Hepatocyte (in vitro differentiated cells): Measurements from ENCODE around the gene OR13J1. TPM values are rescaled to one million over a fixed set of nuclear protein-coding genes. Genes with fewer than 3 reads are reported as not detected.
A peak's percentile ranks its signal among the peaks of the same experiment; 100 is the strongest.

Experiments used
- DNase-seq: peaks from one replicate; pipeline ENCODE4 v3.0.0-alpha.2; 2016; ENCODE audit warnings: low spot score
- H2AFZ ChIP-seq: fragments of 200-600 bp; sonication (generic); 2 replicates; pipeline ENCODE4 v1.6.0; 2016; ENCODE audit warnings: antibody characterized with exemption, mild to moderate bottlenecking
- H3K27ac ChIP-seq: fragments of 200-600 bp; sonication (generic); 2 replicates; pipeline ENCODE4 v1.5.1; 2016; ENCODE audit warnings: mild to moderate bottlenecking
- H3K27me3 ChIP-seq: fragments of 200-600 bp; sonication (generic); 2 replicates; pipeline ENCODE4 v1.6.1; 2016
- H3K36me3 ChIP-seq: fragments of 200-600 bp; sonication (generic); replicated peaks from 2 replicates; pipeline ENCODE4 v1.5.1; 2016; ENCODE audit warnings: low read depth; ENCODE audit not compliant: insufficient read depth
- H3K4me1 ChIP-seq: fragments of 200-600 bp; sonication (generic); 2 replicates; pipeline ENCODE4 v1.5.1; 2016; ENCODE audit warnings: mild to moderate bottlenecking, moderate library complexity; ENCODE audit not compliant: insufficient read depth
- H3K4me2 ChIP-seq: fragments of 200-600 bp; sonication (generic); 2 replicates; pipeline ENCODE4 v1.6.0; 2016
- H3K4me3 ChIP-seq: fragments of 200-600 bp; sonication (generic); 2 replicates; pipeline ENCODE4 v1.5.1; 2016; ENCODE audit warnings: mild to moderate bottlenecking
- H3K79me2 ChIP-seq: fragments of 200-600 bp; sonication (generic); 2 replicates; pipeline ENCODE4 v1.6.0; 2017; ENCODE audit warnings: mild to moderate bottlenecking
- H3K9me2 ChIP-seq: fragments of 200-600 bp; sonication (generic); replicated peaks from 2 replicates; pipeline ENCODE4 v1.6.0; 2017; ENCODE audit warnings: mild to moderate bottlenecking; ENCODE audit not compliant: insufficient read depth
- H3K9me3 ChIP-seq: fragments of 200-600 bp; sonication (generic); 2 replicates; pipeline ENCODE4 v1.5.1; 2016; ENCODE audit warnings: low read depth, mild to moderate bottlenecking
- H4K20me1 ChIP-seq: fragments of 200-600 bp; sonication (generic); 2 replicates; pipeline ENCODE4 v1.6.0; 2016; ENCODE audit warnings: mild to moderate bottlenecking; ENCODE audit not compliant: insufficient read depth, poor library complexity, severe bottlenecking
- CTCF ChIP-seq: fragments of 200-600 bp; sonication (generic); IDR thresholded peaks from 2 replicates; pipeline ENCODE4 v1.5.1; 2016; ENCODE audit warnings: antibody characterized with exemption, mild to moderate bottlenecking; ENCODE audit not compliant: poor library complexity
- EZH2 ChIP-seq: fragments of 200-600 bp; sonication (generic); IDR thresholded peaks from 2 replicates; pipeline ENCODE4 v1.6.1; 2016; ENCODE audit warnings: antibody characterized with exemption, mild to moderate bottlenecking, borderline replicate concordance
- EZH2phosphoT487 ChIP-seq: fragments of 200-600 bp; sonication (generic); IDR thresholded peaks from one replicate; pipeline ENCODE4 v1.6.1; 2018; ENCODE audit warnings: antibody characterized with exemption, mild to moderate bottlenecking, low read depth, moderate library complexity; ENCODE audit not compliant: unreplicated experiment, severe bottlenecking
- WGBS: methylation state at CpG from one replicate; pipeline ENCODE4 v1.1.6; 2016; ENCODE audit warnings: low lambda C conversion rate; ENCODE audit errors: missing lambda C conversion rate; 5-methylcytosine and 5-hydroxymethylcytosine counted together
- polyA plus RNA-seq: library from polyadenylated mRNA; unstranded; fragments of >200 nt; fragmentation: Nextera tagmentation; extraction: Ambion mirVana; gene quantifications from 2 replicates; pipeline ENCODE4 v1.2.1, GENCODE V29; 2016
- total RNA-seq: library from RNA; depleted of rRNA; stranded (reverse); fragments of >200 nt; gene quantifications from 2 replicates; pipeline ENCODE4 v1.2.3, GENCODE V29; 2014

The OR13J1 gene
- total and polyA plus RNA-seq, 2 experiments from 2014 or later: not detected

DNA sequence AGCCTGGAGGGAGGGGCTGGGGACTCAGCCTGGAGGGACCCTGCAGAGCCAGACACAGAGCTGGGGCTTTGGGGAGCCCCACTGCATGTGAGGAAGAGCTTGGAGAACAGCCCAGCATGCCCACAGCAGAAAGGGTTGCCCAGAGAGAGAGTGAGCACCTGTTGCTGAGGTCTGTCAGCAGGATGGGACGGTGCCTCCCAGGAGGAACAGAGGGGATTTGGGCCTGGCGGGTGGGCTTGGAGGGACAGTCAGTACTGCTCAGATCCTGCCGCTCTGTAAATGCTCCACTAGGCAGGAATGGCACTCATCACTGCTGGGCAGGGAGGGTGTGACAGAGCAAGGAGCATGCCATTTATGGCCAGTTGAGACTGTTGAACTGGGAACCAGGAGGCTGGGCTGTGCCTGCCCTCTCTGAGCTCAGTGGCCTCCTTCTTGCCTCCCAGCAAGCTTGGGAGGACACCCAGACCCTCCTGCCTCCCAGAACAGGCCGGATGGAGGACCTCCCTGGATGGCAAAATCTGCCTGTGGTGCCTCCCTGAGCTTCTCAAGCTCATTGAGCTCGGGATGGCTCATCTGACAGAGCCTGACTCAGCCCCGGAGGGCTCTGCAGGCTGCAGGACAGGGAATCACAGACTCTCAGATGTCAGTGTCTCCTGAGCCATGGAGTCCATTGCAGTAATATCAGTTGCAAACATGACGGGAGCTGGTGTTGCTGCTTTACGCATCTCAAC is 35.0 kb upstream of the OR13J1 start:
- WGBS: 85% methylated on average over 8 of the region's 8 CpGs
- TF ChIP-seq CTCF (no peak), EZH2phosphoT487 (no peak), EZH2 (no peak)
- Histone ChIP-seq H3K4me3 (no peak overlapping the region), H3K4me2 (no peak overlapping the region), H3K4me1 (peaks cover 49% of the 10 kb centered on the region), H4K20me1 (no peaks in the 10 kb centered on the region), H3K79me2 (no peaks in the 10 kb centered on the region), H3K9me2 (no peaks in the 10 kb centered on the region), H3K36me3 (no peaks in the 10 kb centered on the region), H2AFZ (no peak overlapping the region), H3K27me3 (no peaks in the 10 kb centered on the region), H3K9me3 (no peaks in the 10 kb centered on the region), H3K27ac (peak overlapping the region; percentile 96)
- no peak for DNase-seq

GRCh38 chr9:35904338-35904737 is 34.1 kb upstream of the OR13J1 start:
- Histone ChIP-seq H3K27ac (no peak overlapping the region), H4K20me1 (no peaks in the 10 kb centered on the region), H3K4me2 (no peak overlapping the region), H2AFZ (no peak overlapping the region), H3K9me3 (no peaks in the 10 kb centered on the region), H3K9me2 (no peaks in the 10 kb centered on the region), H3K4me3 (no peak overlapping the region), H3K27me3 (no peaks in the 10 kb centered on the region), H3K79me2 (no peaks in the 10 kb centered on the region), H3K4me1 (peaks cover 45% of the 10 kb centered on the region), H3K36me3 (no peaks in the 10 kb centered on the region)
- TF ChIP-seq EZH2: no peak
- TF ChIP-seq CTCF: no peak
- TF ChIP-seq EZH2phosphoT487: no peak
- WGBS: 80% methylated on average over 8 of the region's 8 CpGs
- DNase-seq: no peak

GRCh38 chr9:35903049-35903448 is 32.8 kb upstream of the OR13J1 start:
- 38% methylated on average over 3 of the region's 3 CpGs for WGBS
- peak; percentile 74 for DNase-seq

More at GRCh38 chr9:35903049-35903448, 32.8 kb upstream of the OR13J1 start:
- no peaks in the 10 kb centered on the region for H3K79me2 ChIP-seq
- H3K9me3 ChIP-seq: no peaks in the 10 kb centered on the region
- H3K4me3 ChIP-seq: no peak overlapping the region
- no peaks in the 10 kb centered on the region for H4K20me1 ChIP-seq
- H3K27ac ChIP-seq: no peak overlapping the region
- H3K27me3 ChIP-seq: no peaks in the 10 kb centered on the region
- TF ChIP-seq EZH2: no peak
- peak; percentile 84 for TF ChIP-seq CTCF
- TF ChIP-seq EZH2phosphoT487: no peak
- peaks cover 32% of the 10 kb centered on the region for H3K4me1 ChIP-seq
- no peak overlapping the region for H2AFZ ChIP-seq
- H3K4me2 ChIP-seq: no peak overlapping the region
- no peaks in the 10 kb centered on the region for H3K36me3 ChIP-seq
- no peaks in the 10 kb centered on the region for H3K9me2 ChIP-seq
